H1 (cell line): ENCODE results near the gene PRSS16. TPM values are rescaled to one million over a fixed set of nuclear protein-coding genes. Genes with fewer than 3 reads are reported as not detected.

ENCODE experiments used
- polyA plus RNA-seq, 7 experiments: library from polyadenylated mRNA; depleted of rRNA in 3 of 7; stranded (reverse) in 5 of 7; unstranded in 2 of 7; fragments of >200 nt in 5 of 7; fragments of 200-250 nt in 2 of 7; gene quantifications; 1 replicate in 5 of 7; 2 replicates in 1 of 7; 4 replicates in 1 of 7; pipeline versions ENCODE4 v1.2.1 to v1.2.3, GENCODE V29; 2011 to 2013; ENCODE audit warnings: missing spikeins in 2 of 7, mixed read lengths in 2 of 7
- total RNA-seq: library from RNA; stranded (reverse); fragmentation: NEBNext Ultra II Directional; extraction: Animal tissue kit (Norgen Biotek cat#: 25700); gene quantifications from 2 replicates; pipeline ENCODE4 v1.2.1, GENCODE V29; 2021

The PRSS16 gene
- total and polyA plus RNA-seq, 2 of the 8 experiments (the other 6 are each of a cell fraction or from before 2014, with no cell fraction given): 20.2 to 38.9 TPM

Other genes starting within 250 kb of the PRSS16 start
- 0.09 and 0.17 TPM in 2 replicates for gene POM121L2, start 64.6 kb downstream of the PRSS16 start, total RNA-seq
- 0.05 TPM in 2 replicates for gene POM121L2, start 64.6 kb downstream of the PRSS16 start, polyA plus RNA-seq (2011; rRNA removed)
- gene ZNF391, start 141.1 kb downstream of the PRSS16 start, total RNA-seq: 12.4 and 13.0 TPM in 2 replicates
- gene ZNF391, start 141.1 kb downstream of the PRSS16 start, polyA plus RNA-seq (2011; rRNA removed): 3.4 and 4.8 TPM in 2 replicates
- 11.7 and 12.3 TPM in 2 replicates for gene ZNF184, start 225.4 kb downstream of the PRSS16 start, total RNA-seq
- gene ZNF184, start 225.4 kb downstream of the PRSS16 start, polyA plus RNA-seq (2011; rRNA removed): 1.1 and 1.9 TPM in 2 replicates